ENCODE data around the gene THSD7A.

The THSD7A gene

DNA sequence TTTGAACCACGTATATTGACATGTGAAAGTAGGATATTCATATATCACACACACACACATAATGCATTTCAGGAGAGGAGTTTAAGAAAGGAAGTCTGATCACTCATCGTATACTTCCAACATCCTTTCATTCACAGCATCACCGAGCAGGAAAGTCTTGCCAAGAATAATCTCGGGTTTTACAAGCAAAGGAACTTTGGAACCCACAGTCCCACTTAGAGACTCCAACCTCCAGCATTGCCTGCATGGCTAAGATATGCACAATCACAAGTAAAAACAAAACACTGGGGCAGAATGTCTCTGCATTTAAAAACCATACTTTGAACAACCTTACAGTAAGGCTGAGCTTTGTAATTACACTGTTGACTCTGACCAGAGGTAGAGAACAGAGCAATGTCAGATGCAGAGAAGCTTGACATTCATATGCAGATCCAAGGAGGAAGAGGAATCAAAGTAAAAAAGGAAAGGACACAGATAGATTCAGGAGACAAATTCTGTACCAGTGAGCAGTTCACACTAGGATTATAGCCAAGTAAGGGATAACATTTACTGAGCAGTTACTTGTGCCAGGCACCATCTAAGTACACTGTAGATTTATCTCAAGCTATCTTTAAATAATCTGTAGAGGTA, 14.8 kb downstream of the THSD7A start:
- no peak for DNase-seq (ENCODE audit: low read depth)

DNA sequence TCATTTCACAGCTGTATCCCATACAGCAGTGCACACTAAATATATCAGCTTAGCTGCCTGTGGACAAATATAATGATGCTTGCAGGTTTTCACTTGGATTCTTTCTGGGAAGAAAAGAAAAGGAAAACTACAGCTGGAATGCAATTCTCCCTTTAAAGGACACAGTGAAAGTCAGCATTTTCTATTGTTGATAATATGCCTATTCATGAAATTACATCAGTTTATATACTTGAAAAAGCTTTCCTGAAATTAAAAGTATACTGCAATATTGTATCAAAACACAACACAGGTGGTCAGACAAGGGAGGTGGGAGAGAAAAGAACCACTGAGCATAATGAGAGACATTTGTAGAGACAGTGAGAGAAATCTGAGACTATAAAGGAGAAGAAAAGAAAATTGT, 20.3 kb downstream of the THSD7A start:
- no peak for DNase-seq (ENCODE audit: low read depth)

- DNase-seq (ENCODE audit: low read depth): no peak
Observed at GRCh38 chr7:11810043-11810625, 21.9 kb downstream of the THSD7A start.

DNA sequence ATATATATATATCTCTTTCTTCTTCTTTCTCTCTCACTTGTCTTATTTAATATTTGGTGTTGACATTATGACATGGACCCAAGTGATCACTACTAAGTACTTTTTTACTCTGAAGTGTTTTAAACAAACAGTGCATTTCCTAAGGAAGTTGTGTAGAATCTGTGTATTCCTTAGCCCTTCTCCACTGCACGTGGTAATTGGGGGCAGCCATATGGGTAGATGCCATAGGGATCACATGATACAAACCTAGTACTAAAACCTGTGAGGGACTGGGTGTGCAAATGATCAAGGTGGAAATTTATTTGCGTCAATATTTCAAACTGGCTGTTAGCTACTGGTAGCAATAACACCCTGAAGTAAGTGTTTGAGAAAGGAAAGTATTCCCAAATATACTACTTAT, 25.0 kb downstream of the THSD7A start:
- DNase-seq (ENCODE audit: low read depth): no peak

- no peak for DNase-seq (ENCODE audit: low read depth)
Observed at GRCh38 chr7:11804621-11805020, 27.4 kb downstream of the THSD7A start.

DNA sequence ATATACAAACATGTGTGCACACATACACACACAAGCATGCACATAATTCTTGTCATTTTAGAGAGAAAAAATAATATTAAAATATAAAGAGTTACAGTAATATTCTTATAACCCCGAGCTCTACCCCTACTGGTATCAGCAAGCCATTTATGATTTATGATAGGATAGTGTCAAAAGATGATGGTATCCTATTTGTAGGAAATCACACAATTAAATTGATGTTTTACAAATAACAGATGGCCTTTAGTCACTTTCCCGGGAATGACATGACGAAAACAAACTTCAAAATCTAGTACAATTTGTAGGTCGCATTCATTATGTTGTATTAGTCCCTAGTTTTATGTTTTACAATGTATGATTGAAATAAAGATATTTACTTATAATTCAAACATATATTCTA, 36.8 kb downstream of the THSD7A start:
- DNase-seq (ENCODE audit: low read depth): no peak

- no peak for DNase-seq (ENCODE audit: low read depth)
Observed at GRCh38 chr7:11792166-11792565, 39.8 kb downstream of the THSD7A start.

DNA sequence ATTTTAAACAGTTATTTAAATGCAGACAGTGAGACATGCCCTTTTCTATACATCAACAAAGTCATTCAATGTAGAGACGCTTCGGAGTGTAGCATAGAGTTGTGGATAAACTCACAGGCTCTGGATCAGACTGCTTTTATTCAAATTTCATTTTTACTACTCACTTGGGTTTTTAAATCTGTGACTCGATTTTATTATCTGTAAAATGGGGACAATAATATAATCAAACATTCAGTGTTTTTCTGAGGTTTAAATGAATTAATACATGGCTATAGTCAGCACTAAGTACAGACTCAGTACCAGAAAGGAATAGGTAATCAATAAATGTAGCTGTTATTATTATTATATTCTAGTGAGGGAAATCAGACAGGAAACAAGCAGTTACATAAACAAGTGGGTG, 43.4 kb downstream of the THSD7A start:
- DNase-seq (ENCODE audit: low read depth): no peak

DNA sequence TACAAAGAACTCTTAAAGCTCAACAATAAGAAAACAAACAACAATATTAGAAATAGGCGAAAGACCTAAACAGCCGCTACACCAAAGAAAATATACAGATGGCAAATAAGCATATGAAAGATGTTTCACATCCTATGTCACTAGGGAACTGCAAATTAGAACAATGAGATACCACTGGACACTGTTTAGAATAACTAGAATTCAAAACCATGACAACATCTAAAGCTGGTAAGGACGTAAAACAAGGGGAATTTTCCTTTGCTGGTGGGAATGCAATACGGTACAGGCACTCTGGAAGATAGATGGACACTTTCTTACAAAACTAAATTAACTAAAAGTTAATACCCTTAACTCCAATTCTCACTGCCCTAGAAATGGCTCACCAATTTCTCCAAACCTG, 44.5 kb downstream of the THSD7A start:
- DNase-seq (ENCODE audit: low read depth): no peak

- peak; percentile 45 for DNase-seq (ENCODE audit: low read depth)
Observed at GRCh38 chr7:11786186-11786585, 45.8 kb downstream of the THSD7A start.

DNA sequence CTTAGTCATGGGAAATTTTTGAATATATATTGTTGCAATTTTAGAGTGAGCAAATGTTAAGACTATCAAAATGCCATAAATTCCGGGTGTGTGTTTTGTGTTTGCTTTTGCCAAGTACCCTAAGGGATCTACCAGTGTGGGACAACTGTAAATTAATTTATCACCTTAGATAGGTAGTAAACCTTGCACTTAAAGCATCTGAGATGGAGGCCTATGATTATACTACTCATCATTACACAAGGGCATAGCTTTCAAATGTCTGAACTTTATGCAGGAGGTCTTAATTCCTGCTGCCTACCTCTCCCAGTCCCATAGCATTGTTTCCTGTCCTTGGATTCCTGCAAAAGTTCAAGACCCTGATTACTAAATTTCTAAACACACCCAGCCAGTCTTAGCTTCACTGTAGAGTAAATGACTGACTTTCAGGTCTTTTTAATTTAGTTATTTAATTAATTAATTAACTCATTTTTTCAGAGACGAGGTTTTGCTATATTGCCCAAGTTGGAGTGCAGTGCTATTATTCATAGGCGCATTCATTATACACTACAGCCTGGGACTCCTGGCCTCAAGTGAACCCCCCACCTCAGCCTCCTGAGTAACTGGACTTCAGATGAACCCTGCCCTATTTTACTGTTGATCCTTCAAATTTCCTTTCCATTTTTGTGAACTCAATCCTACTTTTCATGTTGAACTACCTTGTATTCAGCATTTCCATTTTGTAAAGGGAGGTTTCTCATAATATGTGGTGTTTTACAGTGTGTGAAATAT, 47.0 kb downstream of the THSD7A start:
- DNase-seq (ENCODE audit: low read depth): no peak

DNA sequence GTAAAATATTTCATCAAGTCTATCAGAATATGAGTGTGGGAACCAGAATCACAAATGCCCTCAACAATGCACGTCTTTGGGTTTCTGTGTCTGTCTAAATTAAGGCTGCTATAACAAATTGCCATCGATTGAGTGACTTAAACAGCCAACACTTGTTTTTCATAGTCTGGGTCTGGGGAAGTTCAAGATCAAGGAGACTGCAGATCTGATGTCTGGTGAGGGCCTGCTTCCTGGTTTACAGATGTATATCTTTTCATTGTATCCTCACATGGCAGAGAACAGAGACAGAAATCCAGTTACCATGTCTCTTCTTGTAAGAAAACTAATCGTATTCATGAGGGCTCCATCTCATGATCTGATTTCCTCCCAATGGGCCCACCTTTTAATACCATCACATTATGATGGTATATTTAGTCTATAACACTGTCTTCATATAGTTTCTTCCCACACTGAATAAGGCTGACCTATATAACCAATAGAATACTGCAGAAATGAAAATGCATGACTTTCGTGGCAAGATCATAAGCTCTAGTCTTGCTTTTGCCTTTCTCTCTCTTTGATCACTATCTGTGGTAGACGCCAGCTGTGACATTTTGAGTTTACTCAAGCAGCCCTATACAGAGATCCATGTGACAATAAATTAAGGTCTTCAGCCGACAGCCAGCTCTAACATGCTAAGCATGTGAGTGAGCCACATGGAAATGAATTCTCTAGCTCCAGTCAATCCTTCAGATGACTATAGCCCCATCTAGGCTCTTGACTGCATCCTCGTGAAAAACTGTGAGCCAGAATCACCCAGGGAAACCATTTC, 51.9 kb downstream of the THSD7A start:
- DNase-seq (ENCODE audit: low read depth): no peak

GRCh38 chr7:11776039-11776438, 56.0 kb downstream of the THSD7A start:
- DNase-seq (ENCODE audit: low read depth): no peak

DNA sequence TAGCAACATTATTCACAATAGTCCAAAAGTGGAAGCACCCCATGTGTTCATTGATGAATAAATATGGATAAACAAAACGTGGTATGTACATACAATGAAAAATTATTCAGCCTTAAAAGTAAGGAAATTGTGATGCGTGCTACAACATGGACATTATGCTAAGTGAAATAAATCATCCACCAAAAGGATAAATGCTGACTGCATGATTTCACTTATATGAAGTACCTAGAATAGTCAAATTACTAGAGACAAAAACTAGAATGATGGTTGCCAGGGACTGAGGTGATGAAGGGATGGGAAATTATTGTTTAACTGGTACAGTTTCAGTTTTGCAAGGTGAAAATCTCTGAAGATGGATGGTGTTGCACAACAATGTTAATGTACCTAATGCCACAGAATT, 56.6 kb downstream of the THSD7A start:
- no peak for DNase-seq (ENCODE audit: low read depth)

DNA sequence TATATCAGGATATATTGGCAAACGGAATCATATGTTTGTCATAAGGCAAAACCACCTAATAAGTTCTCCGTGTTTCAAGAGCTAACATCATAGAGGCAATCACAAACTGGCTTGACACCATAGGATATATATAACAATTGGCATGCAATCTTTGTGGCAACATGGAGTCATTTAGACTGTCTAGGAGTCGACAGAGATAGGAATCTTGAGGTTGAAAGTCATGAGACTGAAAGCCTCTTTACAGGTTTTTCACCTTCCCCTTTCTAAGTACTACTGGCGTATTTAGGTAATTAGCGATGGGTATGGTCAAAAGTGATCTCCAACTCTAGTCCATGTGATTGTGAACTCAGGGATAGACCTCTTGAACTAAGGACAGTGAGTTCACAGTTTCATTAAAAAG, 63.7 kb downstream of the THSD7A start:
- no peak for DNase-seq (ENCODE audit: low read depth)

DNA sequence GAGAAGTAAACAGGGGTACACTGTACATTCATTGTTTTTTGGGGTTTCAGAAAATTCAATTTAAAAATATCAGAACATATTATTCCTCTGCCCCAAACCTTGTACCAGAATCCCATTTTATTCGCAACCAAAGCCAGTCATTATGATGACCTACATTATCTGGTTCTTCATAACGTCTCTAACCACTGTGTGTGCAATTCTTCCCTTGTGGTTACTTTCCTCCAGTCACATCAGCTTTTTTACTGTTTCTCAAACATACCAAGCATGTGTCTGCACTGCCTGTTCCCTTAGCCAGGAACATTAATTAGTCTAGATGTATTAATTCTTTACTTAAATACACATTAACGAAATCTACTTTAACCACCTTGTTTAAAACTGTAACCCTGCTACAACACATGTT, 64.8 kb downstream of the THSD7A start:
- DNase-seq (ENCODE audit: low read depth): no peak

DNA sequence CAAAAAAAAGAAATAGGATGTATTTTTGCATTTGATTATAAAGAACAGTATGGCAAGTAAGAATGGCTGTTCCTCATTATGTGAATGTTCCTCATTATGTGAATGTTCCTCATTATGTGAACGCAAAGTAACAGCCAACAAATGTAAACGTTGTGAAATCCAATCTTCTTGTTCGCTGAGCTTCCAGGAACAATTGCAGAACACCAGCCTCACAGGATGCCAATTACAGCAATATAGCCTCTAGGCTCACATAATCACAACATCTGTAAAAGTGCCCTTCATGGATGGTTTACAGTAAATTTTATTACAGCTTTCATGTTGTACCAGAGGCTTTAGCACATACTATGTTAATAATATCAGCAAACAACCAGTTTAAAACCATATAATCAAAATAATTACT, 71.6 kb downstream of the THSD7A start:
- DNase-seq (ENCODE audit: low read depth): peak; percentile 14

DNA sequence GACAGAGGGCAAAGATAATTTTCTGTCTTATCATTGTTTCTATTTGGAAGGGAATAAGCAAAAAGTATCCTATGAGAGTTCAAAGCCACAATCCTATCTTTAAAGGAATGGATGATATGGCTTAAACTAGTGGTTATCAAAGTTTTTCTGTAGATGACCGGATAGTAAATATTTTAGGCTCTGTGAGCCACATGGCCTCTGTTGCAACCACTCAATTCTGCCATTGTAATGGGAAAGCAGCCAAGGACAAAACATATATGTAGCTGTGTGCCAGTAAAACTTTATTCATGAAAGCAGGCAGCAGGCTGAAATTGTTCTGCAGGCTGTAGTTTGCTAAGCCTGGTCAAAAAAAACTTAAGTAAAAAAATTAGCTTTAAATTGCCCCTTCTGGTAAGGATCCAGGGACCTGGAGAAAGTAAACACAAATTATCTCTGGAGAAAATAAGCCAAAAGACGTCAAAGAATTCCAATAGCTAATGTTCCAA, 73.3 kb downstream of the THSD7A start:
- peak; percentile 3 for DNase-seq (ENCODE audit: low read depth)

DNA sequence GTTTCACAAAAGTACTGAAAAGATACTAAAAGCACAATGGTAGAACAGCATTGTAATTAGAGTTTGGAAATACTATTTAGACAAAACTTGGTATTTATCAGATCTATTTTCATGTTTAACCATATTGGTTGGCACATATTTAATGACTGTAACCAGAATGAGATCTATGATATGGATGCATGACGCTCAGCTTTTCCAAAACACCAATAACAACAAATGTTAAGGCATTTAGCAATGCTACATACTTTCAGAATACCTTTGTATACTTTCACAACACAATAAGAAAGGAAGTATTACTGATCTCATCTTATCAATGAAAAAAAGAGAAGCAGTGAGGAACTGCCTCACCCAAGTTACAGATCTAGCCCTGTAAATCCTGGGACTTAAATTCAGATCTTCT, 74.8 kb downstream of the THSD7A start:
- no peak for DNase-seq (ENCODE audit: low read depth)

DNA sequence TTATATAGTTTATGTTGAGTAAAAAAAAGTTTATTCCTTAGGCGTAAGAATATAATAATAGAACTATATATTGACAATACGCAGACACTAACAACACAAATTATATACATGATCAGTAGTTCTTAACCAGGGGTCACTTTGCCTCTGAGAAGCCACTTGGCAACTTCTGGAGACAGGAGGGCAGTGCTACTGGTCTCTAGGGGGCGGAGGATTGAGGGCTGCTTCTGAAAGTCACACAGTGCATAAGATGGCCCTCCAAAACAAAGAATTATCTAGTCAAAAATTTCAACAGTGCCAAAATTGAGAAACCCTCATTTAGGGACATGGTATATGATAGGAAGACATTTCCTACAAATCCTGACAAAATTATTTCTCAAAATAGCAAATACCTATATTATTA, 77.1 kb downstream of the THSD7A start:
- no peak for DNase-seq (ENCODE audit: low read depth)

DNA sequence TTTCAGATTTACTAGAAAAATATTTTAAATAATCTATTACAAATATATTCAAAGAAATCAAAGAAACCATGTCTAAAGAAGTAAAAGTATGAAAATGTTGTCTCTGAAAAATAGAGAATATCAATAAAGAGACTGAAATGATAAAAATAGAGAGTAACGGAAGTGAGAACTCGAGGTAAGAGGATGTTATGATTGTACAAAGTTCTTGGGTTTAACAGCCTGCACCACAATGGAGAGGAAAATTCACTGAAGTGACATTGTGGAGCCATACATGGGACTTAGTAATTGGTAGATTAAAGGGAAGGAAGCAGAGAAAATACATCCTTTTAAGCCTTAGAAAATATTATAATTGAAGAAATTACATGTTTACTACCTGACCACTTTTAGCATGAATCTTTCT, 77.9 kb downstream of the THSD7A start:
- no peak for DNase-seq (ENCODE audit: low read depth)

GRCh38 chr7:11753433-11753832, 78.6 kb downstream of the THSD7A start:
- no peak for DNase-seq (ENCODE audit: low read depth)
